Endothelial cell of umbilical vein (primary cell): Measurements from ENCODE around the gene PTRHD1. TPM values are rescaled to one million over a fixed set of nuclear protein-coding genes. Genes with fewer than 3 reads are reported as not detected.

Experiments
- BruUV-seq: library from RNA; stranded (reverse); fragments of 400-500 nt; replicated peaks from 2 replicates; lab custom pipeline; 2021; lab: Mats Ljungman, UMichigan
- CTCF ChIA-PET: fragments of 300-600, 350-600 bp; sonication (Branson Sonifier 250); formaldehyde crosslinking; loops from one replicate; lab custom pipeline; 2021; ENCODE audit warnings: antibody characterized with exemption, inconsistent platforms; lab: Charles Lee
- POLR2A ChIA-PET: fragments of 300-600, 350-600 bp; sonication (Branson Sonifier 250); formaldehyde crosslinking; loops from one replicate; lab custom pipeline; 2021; ENCODE audit warnings: antibody characterized with exemption, inconsistent platforms; lab: Charles Lee
- DNase-seq: peaks from one replicate; pipeline ENCODE4 v3.0.0-alpha.2; 2011; ENCODE audit warnings: low read depth, low spot score
- FAIRE-seq: peaks from 2 replicates; lab custom pipeline; 2011; peaks lifted over from hg19 to GRCh38; lab: Jason Lieb, UNC
- H2AFZ ChIP-seq: 2 replicates; pipeline ENCODE4 v1.6.0; 2012; ENCODE audit warnings: low read depth, low read length, control low read depth, inconsistent platforms
- H3K27ac ChIP-seq: 2 replicates; pipeline ENCODE4 v1.5.1; 2011; ENCODE audit warnings: low read depth, mild to moderate bottlenecking, control low read depth, low read length, moderate library complexity; ENCODE audit not compliant: insufficient read depth
- H3K27me3 ChIP-seq, 2 experiments: 2 replicates each; pipeline versions ENCODE4 v1.6.0 to v1.6.1; 2011; ENCODE audit warnings: low read length in 2 of 2, mixed read lengths in 1 of 2; ENCODE audit not compliant: control insufficient read depth in 2 of 2, insufficient read depth in 2 of 2
- H3K36me3 ChIP-seq, 2 experiments: 2 replicates in 1 of 2; 3 replicates in 1 of 2; pipeline ENCODE4 v1.5.1; 2011; ENCODE audit warnings: low read length in 2 of 2, mild to moderate bottlenecking in 1 of 2, moderate library complexity in 1 of 2; ENCODE audit not compliant: control insufficient read depth in 2 of 2, insufficient read depth in 2 of 2; ENCODE audit errors: extremely low read depth in 1 of 2
- H3K4me1 ChIP-seq: 3 replicates; pipeline ENCODE4 v1.5.1; 2011; ENCODE audit warnings: mild to moderate bottlenecking, low read length; ENCODE audit not compliant: control insufficient read depth, insufficient read depth; ENCODE audit errors: extremely low read depth
- H3K4me2 ChIP-seq: 2 replicates; pipeline ENCODE4 v1.6.1; 2011; ENCODE audit warnings: low read length, control low read depth, mixed read lengths; ENCODE audit not compliant: insufficient read depth
- H3K4me3 ChIP-seq, 3 experiments: fragments of 200-600 bp in 1 of 3; sonication (generic), shearing (Covaris generic) in 1 of 3; replicated peaks in 1 of 3; 2 replicates each; pipeline ENCODE4 v1.5.1; 2011 to 2016; ENCODE audit warnings: control low read depth in 3 of 3, low read length in 3 of 3, mild to moderate bottlenecking in 2 of 3, inconsistent platforms in 1 of 3, low read depth in 1 of 3, moderate library complexity in 1 of 3; ENCODE audit not compliant: insufficient read depth in 1 of 3
- H3K79me2 ChIP-seq: 2 replicates; pipeline ENCODE4 v1.6.0; 2012; ENCODE audit warnings: low read length, inconsistent platforms; ENCODE audit not compliant: control insufficient read depth, insufficient read depth
- H3K9ac ChIP-seq: replicated peaks from 2 replicates; pipeline ENCODE3; 2011; ENCODE audit warnings: low read length, control low read depth; ENCODE audit not compliant: insufficient read depth; ENCODE audit errors: extremely low read depth
- H3K9me1 ChIP-seq: replicated peaks from 3 replicates; pipeline ENCODE4 v1.6.0; 2011; ENCODE audit warnings: mild to moderate bottlenecking, low read length; ENCODE audit not compliant: control insufficient read depth, insufficient read depth; ENCODE audit errors: extremely low read depth
- H3K9me3 ChIP-seq: replicated peaks from 2 replicates; pipeline ENCODE4 v1.5.1; 2012; ENCODE audit warnings: low read length, inconsistent platforms; ENCODE audit not compliant: control insufficient read depth, insufficient read depth
- H4K20me1 ChIP-seq: replicated peaks from 2 replicates; pipeline ENCODE3; 2011; ENCODE audit warnings: mild to moderate bottlenecking, low read length; ENCODE audit not compliant: control insufficient read depth, insufficient read depth; ENCODE audit errors: extremely low read depth
- CTCF ChIP-seq, 2 donors: IDR thresholded peaks; 1 replicate in 1 of 2; 2 replicates in 1 of 2; pipeline ENCODE4 v1.5.1; 2011; ENCODE audit warnings: low read length in 2 of 2, mild to moderate bottlenecking in 2 of 2, moderate library complexity in 2 of 2, control low read depth in 1 of 2, inconsistent platforms in 1 of 2, low read depth in 1 of 2; ENCODE audit not compliant: insufficient read depth in 1 of 2; ENCODE audit errors: extremely low read depth in 1 of 2
- EZH2 ChIP-seq: IDR thresholded peaks from 2 replicates; pipeline ENCODE4 v1.6.1; 2012; ENCODE audit warnings: borderline replicate concordance, low read depth, mild to moderate bottlenecking, moderate library complexity, low read length, inconsistent platforms; ENCODE audit not compliant: severe bottlenecking
- FOS ChIP-seq: IDR thresholded peaks from 2 replicates; pipeline ENCODE4 v1.6.1; 2011; ENCODE audit warnings: mild to moderate bottlenecking, low read length, moderate library complexity, borderline replicate concordance; ENCODE audit not compliant: insufficient read depth
- GATA2 ChIP-seq: IDR thresholded peaks from 2 replicates; pipeline ENCODE4 v1.7.0; 2011; ENCODE audit warnings: low read depth, mild to moderate bottlenecking, moderate library complexity, mixed read lengths, low read length; ENCODE audit not compliant: insufficient read length, insufficient read depth
- JUN ChIP-seq: IDR thresholded peaks from 2 replicates; pipeline ENCODE4 v1.6.1; 2011; ENCODE audit warnings: borderline replicate concordance, low read depth; ENCODE audit not compliant: insufficient read length, insufficient read depth
- MAX ChIP-seq: IDR thresholded peaks from 2 replicates; pipeline ENCODE4 v1.6.1; 2011; ENCODE audit not compliant: insufficient read depth, insufficient read length
- MYC ChIP-seq: IDR thresholded peaks from one replicate; pipeline ENCODE4 v1.6.1; 2011; ENCODE audit warnings: mild to moderate bottlenecking, low read depth, low read length
- POLR2A ChIP-seq: IDR thresholded peaks from 2 replicates; pipeline ENCODE4 v1.6.1; 2012; ENCODE audit warnings: low read depth, mild to moderate bottlenecking, control low read depth, low read length
- POLR2AphosphoS5 ChIP-seq: IDR thresholded peaks from 2 replicates; pipeline ENCODE4 v1.6.1; 2012; ENCODE audit warnings: low read depth, mild to moderate bottlenecking, control low read depth, low read length, moderate library complexity; ENCODE audit not compliant: insufficient read depth
- dilution Hi-C: fragments of 300-500 bp; cut with MboI; formaldehyde crosslinking; loops from one replicate; pipeline ENCODE4 v1.15.0; 2019; ENCODE audit warnings: low sequenced_read_pairs; ENCODE audit not compliant: extremely low pct_ligation_motif_present
- intact Hi-C: fragments of 100-400 bp; cut with micrococcal nuclease; formaldehyde crosslinking; loops from one replicate; pipeline ENCODE4 v1.10.0; 2022
- polyA plus RNA-seq, 4 experiments: library from polyadenylated mRNA; depleted of rRNA in 3 of 4; stranded (reverse) in 3 of 4; unstranded in 1 of 4; fragments of >200 nt; gene quantifications; 2 replicates each; pipeline versions ENCODE4 v1.2.1 to v1.2.3, GENCODE V29; 2011 to 2012; ENCODE audit warnings: missing spikeins in 1 of 4
- total RNA-seq: library from RNA; stranded (reverse); gene quantifications from 2 replicates; pipeline ENCODE4 v1.2.3, GENCODE V29; 2021

The PTRHD1 gene
- total and polyA plus RNA-seq, 2 donors (not counting 3 experiments of a cell fraction or from before 2014, with no cell fraction given) = 41.1 to 68.8 TPM

GRCh38 chr2:24833821-24834732 is 40.9 kb upstream of the PTRHD1 start:
- no peak overlapping the region for H2AFZ ChIP-seq
- ChIA-PET CTCF (interaction anchor here (0.6 kb wide), 1 partner anchor 295 kb away, joined by 4 read pairs; no protein-coding TSS in a partner anchor), POLR2A (interaction anchor here (0.6 kb wide), 1 partner anchor 426 kb away, joined by 9 read pairs; no protein-coding TSS in a partner anchor)
- dilution Hi-C loops (no loop called here), intact Hi-C loops (no loop called here)
- no peaks in the 10 kb centered on the region for H3K4me1 ChIP-seq
- H3K27ac ChIP-seq = no peak overlapping the region
- TF ChIP-seq FOS (no peak), JUN (no peak), CTCF (IDR thresholded peaks at IDR 0.05; ENCODE audit: extremely low read depth in 1 of 2, insufficient read depth in 1 of 2, low read depth in 1 of 2, low read length in 2 of 2) (no peak), MAX (no peak), POLR2A (no peak), POLR2AphosphoS5 (no peak), EZH2 (no peak), GATA2 (no peak), MYC (no peak)
- no peak overlapping the region for H3K9ac ChIP-seq
- FAIRE-seq (no peak), DNase-seq (no peak)
- no peak overlapping the region for H3K4me2 ChIP-seq
- no peaks in the 10 kb centered on the region for H3K79me2 ChIP-seq
- H3K27me3 ChIP-seq = no peaks in the 10 kb centered on the region
- H4K20me1 ChIP-seq = no peaks in the 10 kb centered on the region
- no peaks in the 10 kb centered on the region for H3K9me3 ChIP-seq
- no TSS peak for BruUV-seq
- H3K36me3 ChIP-seq = peaks cover 0 to 5% of the 10 kb centered on the region in 2 experiments
- no peak overlapping the region for H3K4me3 ChIP-seq
- H3K9me1 ChIP-seq = no peaks in the 10 kb centered on the region
